Suppressor macrophage (primary cell): ENCODE measurements around the gene CHDH.

Experiments
- DNase-seq, 4 experiments: peaks; one replicate each; pipeline ENCODE4 v3.0.0-alpha.2; 2020 to 2022

Gene CHDH

DNA sequence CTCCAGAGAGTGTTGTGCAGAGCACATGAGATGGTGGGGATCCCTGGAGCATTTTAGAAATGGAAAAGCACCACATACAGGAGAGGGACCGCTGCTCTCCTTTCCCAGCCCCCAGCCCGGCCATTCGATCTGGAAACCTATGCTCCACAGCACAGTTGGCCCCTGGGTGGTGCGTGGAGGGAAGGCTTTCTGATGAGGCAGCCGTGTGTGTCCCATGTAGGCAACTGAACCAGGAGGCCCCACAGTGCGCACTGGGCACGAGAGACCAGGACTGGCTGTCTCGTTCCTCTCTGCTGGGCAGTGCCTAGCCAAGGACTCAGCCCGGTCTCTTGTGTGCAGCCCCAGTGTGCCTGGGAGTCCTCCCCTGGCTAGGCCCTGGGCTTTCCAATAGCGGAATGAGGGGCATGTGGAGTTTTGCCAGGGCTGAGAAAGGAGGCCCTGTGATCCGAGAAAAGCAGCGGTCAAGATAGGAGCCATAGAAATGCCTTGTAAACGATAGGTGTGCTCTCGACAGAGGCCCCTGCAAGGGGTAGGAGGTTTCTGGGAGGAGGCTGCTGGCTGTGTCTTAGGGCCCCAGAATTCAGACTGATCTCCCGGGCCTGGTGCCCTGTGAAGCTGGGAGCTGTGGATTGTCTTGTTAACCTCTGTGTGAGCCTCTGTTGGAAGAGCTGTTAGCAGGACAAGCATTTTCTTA is 39.0 kb downstream of the CHDH start:
- no peak for DNase-seq

DNA sequence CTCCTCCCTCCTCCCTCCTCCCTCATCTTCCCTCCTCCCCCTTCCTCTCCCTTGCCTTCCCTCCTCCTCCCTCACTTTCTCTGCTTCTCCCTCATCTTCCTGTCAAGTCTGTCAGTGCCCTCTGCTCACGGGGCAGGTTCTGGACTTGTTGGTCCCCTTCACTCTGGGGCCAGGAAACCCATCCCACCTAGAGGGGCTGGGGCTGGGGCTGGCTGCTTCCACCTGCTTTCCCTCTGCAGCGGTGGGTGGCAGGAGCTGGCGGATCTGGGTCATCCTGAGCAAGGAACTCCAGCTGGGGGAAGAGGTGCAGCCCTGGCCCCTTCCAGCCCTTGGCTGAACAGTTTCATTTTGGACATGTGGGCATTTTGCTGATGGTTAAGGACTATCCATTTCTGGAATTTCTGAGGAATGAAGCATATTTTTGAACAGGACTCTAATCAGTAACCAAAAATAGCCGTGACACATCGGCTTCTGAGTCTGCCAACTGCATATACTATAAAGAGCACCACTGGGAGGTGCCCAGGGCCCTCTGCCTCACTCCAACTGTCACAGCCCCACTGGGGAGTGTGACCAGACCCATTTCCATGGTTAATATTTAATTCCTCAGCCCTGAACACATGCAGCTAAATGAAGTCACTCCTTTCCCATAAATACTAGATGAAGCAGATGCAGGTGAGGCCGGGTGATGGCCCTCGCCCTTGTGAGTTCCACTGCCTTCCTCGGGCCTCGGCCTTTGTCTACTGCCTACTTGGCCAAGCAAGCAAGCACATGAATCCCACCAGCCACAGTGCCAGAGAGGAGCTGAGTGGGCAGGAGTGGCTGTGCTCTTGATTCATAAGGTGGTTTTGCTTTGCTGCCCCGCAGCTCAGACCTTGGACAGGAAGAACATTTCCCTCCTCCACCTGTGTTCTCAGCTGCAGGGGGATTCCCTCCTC is 39.8 kb downstream of the CHDH start:
- no peak for DNase-seq

DNA sequence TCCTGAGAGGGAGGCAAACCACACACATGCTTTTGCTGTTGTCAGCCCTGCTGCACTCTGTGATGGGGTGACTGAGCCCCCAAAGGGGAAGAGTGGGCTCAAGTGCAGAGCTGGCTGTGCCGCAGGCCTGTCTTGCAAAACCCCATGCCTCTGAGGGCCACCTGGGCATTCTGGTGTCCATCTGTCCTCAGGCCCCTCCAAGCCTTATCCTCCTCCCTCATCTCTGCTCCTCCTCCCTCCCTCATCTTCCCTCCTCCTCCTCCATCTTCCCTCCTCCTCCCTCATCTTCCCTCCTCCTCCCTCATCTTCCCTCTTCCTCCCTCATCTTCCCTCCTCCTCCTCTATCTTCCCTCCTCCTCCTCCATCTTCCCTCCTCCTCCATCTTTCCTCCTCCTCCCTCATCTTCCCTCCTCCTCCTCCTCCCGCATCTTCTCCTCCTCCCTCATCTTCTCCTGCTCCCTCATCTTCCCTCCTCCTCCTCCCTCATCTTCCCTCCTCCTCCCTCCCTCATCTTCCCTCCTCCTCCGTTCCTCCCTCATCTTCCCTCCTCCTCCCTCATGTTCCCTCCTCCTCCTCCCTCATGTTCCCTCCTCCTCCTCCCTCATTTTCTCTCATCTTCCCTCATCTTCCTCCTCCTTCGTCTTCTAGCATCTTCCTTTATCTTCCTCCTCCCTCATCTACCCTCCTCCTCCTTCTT is 40.6 kb downstream of the CHDH start:
- DNase-seq: no peak

DNA sequence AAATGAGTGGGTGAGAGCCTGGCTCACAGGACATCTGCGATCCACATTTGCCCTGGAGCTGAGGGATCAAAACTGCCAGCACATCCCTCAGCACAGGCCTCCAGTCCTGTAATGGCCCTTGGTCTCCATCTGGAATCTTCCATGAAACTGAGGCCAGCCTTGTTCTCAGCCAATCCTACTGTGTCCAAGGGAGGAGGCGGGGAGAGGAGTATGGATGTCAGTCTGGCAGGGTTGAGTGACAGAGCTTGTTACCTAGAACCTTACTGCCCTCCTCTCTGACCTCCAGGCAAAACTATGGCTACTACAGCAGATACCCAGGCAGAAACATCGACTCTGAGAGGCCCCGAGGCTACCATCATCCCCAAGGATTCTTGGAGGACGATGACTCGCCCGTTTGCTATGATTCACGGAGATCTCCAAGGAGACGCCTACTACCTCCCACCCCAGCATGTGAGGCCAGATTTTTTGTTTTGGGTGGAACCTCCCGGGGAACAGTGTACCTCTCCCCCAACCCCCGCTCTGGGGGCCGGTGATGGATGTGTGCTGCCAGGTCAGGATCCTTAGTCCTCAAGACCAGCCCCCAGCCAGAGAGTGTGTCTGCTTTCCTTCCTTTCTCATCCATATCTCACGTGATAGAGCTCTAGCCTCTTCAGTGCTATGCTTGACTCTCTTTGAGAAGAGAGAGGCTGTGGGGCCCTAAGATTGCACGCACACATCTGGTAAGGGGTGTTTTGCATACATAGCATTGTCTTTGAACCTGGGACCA is 41.3 kb downstream of the CHDH start:
- peak in 2 of 4 experiments; percentile 9 to 17 for DNase-seq

DNA sequence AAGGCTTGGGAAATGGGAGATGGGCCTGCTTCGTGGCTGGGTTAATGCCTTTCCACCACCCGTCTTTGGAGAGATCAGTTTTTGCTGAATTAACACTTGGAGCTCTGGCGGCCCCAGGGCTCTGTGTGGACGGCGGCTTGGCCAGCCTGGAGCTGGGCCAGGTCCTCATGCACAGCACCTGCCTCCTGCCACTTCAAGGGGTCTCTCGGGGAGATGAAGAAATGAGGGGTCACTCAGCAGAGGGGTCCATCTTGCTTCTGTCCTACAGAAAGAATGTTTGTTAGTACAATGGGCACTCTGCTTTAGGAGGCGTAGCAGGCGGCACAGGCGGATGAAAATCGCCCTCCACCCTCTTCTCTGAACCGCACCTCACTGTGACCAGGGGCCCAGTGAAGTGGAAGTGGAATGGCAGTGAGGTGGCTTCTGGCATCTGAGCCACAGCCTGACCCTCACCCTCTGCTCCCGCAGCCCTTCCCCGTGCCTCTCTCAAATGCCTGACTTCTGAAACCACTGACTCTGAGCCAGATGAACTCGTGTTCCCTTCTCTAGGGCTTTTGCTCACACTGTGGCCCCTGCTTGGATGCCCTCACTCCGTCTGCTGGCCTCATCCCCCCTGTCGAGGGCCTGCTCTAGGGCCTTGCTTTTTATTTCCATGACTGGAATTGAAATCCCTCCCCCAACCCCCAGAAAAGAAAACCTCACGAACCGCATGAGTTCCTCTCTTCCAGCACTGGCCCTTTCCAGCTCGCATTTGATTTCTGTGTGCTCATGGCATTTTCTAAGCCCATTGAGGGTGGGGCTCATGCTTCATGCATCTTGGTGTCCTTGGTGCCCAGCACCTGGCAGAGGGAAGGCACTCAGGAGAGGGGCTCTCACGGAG is 42.2 kb downstream of the CHDH start:
- DNase-seq: no peak

DNA sequence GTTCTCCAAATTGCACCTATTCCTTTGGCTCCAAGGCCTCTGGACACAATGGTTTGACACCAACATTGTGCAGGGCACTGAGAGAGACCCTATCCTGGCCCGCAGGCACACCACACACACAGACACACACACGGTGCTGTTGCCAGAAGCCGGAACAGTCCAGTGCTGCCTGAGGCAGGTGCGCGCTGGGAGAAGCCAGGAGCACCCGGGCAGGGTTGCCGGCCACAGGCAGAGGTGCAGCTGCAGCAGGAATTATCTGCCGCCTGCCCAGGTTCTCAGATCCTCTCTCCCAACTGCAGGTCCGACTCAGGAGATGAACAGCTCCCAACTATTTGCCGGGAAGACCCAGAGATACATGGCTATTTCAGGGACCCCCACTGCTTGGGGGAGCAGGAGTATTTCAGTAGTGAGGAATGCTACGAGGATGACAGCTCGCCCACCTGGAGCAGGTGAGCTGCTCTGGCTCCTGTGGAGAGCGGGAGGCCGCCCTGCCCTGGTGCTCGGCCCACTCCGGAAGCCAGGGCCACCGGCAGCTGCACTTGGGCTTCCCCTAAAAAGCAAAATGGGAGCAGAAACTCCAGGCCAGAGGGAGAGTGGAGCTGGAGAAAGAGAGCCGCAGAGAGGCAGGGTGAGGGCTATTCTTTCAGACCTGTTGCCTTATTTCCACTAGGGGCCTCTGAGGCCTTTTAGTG is 42.9 kb downstream of the CHDH start:
- no peak for DNase-seq

DNA sequence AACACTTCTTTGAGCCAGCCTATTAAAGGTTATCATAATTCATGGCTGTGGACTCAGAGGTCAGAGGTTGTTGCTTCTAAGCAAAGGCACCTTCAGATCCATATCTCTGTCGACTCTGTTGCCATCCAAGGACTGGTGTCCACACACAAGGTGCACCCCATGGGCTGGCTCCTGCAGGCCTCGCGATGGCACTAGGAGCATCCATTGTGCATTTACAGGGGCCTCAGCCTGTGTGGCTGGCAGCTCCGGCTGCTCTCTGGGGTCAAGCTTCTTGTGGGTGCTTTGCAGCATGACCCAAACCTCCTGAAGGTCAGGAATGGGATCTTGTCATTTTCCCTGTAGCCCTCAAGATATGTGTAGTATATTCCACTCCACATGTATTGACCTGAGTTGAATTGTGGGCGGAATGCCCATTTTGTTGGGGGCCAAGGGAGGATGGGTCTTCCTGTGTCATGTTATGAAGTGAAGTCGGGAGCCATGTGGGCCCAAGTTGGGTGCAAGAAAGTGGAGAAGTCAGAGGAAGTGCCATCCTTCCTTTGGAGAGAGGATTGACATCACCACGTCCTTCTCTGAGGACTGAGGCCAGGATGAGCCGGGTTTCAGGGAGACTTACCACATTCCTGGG is 43.9 kb downstream of the CHDH start:
- no peak for DNase-seq

DNA sequence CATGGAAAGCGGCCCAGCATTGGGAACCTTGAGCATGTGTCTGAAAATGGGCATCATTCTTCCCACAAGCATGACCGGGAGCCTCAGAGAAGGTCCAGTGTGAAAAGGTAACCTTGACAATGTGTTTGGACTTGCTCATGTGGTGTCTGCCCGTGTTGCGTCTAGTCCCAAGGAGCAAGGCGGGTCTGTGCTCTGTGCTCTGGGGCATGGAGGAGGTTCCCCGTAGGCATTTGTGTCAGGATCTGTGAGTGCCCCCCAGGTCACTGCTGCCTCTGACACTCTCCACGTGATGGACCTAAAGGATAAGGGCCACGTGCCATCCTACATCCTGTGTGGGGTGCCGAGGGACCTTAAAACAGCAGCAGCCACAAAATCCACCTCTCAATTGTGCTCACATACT is 44.9 kb downstream of the CHDH start:
- DNase-seq: no peak

DNA sequence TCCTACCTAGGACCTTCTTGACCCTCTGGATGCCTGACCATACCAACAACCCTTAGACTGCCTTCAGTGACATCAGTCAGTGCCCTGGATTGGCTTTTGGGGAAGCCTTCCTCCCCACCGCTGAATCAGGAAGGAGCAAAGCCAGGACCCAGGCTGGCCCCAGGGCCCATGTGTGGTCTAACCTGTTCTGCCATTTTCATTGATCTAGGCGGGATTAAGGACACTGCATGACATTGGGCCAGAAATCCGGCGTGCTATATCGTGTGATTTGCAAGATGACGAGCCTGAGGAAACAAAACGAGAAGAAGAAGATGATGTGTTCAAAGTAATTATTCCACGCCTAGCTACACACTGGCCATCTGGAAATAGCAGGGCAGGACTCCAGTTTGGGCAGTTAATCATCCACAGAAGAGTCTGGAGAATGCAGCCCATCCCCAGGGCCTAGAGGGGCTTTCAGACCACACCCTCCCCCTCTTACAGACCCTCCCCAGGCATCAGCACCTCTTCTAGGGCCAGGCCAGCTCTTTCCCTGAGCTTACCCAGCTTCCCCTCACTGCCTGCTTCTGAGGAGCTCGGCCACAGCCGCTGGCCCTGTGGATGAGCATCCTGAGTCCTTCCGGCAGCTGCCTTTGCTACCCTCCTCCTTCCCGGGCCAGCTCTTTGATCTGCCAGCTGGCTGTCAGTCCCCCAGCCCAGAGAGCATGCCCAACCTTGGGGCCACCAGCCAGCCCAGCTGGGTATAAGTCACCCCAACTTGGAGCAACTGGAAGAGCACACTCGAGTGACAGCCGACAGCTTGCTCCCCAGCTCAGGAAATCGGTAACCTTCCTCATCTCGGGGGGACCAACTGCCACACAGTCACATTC is 45.9 kb downstream of the CHDH start:
- no peak for DNase-seq

DNA sequence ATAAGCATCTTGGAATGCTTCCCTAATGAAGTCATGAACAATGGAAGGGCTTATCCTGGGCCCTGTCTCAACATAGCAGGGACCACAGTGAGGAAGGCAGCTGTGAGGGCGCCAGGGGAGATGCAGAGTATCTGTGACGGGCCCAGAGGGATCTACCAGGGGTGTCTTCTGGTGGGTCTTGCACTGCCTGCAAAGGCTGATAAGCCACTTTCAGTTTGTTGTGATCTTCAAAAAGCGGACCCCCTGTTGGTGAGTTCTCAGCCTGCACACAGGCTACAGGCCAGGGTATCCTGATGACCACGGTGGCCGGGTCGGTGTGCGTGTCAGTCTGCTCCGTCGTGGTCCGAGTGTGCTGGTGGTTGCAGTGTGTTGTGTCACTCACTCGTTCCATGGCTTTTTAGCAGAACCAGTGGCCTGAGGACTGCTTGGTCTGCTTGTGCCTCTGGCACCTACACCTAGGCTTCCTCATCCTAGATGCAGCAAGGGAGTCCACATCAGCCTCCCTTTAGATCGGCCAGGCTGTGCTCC is 46.8 kb downstream of the CHDH start:
- DNase-seq: no peak

DNA sequence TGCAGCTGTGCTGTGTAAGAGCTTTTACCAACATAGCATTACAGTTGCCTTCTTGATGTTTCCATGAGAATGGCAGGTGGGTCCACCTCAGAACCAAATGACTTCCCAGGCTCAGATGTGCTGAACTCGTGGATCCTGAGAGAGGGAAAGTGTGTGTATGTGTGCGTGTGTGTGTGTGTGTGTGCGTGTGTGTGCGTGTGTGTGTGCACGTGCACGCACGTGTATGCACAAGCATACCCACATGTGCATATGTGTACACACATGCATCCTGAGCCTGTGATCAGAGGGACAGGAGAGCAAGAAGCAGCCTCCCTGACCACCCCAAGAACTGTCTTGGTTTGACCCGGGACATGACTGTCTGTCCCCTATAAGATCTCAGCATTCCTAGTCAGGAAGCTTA is 48.1 kb downstream of the CHDH start:
- DNase-seq: no peak

DNA sequence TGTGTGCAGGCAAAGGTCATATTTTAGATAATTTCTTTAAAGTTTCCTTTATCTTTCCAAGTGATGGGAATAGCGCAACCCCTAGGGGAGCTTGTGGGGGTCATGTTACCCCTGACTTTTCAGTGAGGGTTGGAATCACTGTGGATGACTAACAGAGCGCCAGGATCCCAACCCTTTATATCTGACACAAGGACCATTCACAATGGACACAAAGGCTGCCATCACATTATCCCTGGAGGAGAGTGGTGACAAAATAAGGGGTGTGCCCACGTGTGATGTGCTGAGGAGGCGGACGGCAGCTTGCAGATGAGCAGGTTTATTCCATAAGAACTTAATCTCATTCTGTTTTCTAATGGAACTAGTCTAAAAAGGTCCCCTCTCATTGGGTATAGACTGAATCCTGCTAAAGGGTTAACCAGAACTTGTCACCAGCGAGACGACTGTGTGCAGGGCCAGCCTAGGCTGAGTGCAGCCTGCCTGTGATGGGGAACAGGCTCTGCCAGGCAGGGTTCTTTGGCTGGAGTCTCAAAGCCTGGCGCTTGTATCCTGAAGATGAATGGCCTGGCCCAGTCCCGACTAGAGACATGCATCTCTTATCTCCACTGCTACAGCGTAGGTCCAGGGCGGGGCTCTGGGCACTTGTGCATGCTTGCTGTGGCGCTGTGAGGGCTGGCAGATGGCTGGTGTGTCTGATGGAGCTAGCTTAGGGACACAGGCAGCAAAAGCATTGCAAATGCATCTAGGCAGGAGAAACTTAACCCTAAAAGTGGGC is 50.2 kb downstream of the CHDH start:
- DNase-seq: no peak

DNA sequence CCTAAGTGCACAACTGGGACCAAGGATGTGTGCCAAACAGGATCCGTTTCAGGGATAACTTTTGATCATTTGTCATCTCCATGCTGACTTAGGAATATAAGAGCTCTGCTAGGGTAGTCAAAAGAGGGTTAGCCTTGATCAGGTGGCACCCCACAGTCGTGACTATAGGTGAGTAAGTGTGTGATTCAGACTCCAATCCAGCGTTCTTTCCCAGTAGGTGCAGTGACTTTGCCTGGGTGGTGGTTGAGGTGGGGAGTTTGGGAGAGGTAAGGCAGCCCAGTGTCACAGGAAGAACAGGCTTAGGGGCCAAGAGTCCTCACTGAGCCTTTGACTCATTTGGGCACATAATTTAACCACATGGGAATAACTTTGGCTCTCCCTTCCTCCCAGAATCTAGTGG is 51.0 kb downstream of the CHDH start:
- no peak for DNase-seq

DNA sequence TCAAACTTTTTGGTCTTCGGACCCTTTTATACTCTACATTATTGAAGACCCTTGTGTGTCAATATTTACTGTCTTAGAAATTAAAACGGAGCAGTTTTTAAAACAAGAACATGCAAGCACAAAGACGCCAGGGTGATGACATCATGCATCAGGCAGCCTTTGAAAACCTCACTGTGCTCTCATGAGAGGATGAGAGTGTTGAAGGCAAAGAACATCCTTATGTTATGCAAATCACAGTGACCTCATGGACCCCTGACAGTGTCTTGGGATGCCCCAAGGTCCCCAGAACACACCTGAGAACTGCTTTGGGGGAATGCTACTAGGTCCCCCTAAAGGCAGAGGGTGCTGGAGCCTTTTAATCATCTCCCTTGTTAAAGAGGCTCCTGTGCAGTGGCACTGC is 51.6 kb downstream of the CHDH start:
- no peak for DNase-seq

DNA sequence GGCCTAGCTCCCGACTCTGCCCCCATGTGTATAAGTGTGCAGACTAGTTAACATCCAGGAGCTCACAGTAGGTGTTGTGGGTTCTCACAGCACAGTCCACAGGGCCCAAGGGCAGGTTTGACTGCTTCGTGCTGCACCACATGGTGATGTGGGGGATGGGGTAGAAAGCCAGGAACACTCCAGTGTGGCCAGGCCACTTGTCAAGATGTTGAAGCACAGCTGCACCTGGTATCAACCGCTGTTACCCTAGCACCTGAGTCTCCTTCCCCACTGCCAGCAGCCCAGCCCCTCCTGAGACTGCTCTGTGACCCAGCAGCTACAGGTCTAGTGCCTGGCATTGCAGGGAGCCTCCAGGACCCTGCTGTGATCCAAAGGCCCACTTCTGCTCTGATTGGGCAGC is 53.4 kb downstream of the CHDH start:
- DNase-seq: no peak

DNA sequence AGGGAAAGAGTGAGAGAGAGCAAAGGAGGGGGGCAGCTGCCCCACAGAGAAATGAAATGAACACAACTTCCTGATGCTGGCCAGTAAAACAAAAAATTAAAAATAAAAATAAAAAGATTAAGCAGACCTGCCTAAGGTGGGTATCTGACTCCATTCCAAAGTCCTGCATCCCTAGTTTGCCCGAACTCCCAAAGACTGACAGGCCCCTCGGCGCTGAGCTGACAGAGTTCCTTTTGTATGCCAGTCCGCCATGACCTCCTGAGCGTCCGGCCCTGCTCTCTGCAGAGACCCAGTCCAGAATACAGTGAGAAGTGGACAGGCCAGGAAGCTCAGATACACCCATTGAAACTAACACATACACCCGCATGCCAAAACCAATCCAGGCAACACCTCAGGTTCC is 54.9 kb downstream of the CHDH start:
- DNase-seq: no peak

DNA sequence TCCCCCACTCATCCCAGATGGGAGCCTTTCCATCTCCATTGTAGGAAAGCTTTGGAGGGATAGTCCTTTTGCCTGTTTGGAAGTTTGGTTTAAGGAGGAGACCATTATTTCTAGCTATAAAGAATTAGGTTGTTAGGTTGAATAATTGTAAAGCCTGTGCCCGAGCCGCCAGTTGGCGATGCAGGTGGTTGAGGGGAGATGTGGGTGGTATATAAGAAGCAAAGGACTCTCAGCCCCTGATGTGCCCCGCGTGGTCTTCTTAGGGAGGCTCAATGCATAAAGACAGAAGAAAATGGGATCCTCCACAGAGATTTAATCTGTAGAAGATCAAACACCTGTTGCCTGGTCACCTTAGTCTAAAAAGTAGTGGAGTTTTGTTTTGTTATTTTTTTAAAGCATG is 55.7 kb downstream of the CHDH start:
- DNase-seq: no peak

DNA sequence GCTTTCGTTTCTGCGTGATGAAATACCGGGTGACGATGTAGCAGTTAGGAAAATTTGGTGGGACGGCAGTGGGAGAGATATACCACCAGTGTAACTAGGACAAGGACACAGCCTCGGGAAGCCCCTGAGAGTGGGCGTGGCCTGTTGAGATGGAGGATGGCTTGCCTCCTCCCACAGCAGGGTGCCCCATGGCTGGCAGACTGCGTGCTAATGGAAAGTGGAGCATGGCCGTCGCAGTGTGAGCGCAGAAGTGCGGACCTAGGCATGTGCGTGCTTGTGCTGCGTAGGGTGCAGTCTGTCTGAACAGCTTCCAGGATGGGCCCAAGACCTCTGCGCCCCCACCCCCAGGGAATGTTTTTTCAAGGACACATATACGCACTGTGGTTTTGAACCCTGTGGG is 56.8 kb downstream of the CHDH start:
- DNase-seq: no peak
